DND-41 (cell line): ENCODE results near the gene ZSWIM6.

Source experiments
- ATAC-seq: fragments of 200-7000 bp; cut with Tn5 transposase; 3 replicates; pipeline ENCODE4 v1.9.1; 2021; ENCODE audit warnings: low read depth; ENCODE audit not compliant: insufficient read depth
- DNase-seq: peaks from one replicate; pipeline ENCODE4 v3.0.0-alpha.2; 2020
- H2AFZ ChIP-seq: 2 replicates; pipeline ENCODE4 v1.6.0; 2012; ENCODE audit warnings: low read depth, low read length
- H3K27ac ChIP-seq: 2 replicates; pipeline ENCODE4 v1.5.1; 2012; ENCODE audit warnings: low read length, inconsistent platforms
- H3K27me3 ChIP-seq: fragments of 200-600 bp; sonication (generic); 2 replicates; pipeline ENCODE4 v1.6.0; 2012; ENCODE audit warnings: low read length, mild to moderate bottlenecking, inconsistent platforms; ENCODE audit not compliant: insufficient read depth, poor library complexity
- H3K36me3 ChIP-seq: 2 replicates; pipeline ENCODE4 v1.5.1; 2012; ENCODE audit warnings: low read length, inconsistent platforms; ENCODE audit not compliant: insufficient read depth
- H3K4me1 ChIP-seq: 2 replicates; pipeline ENCODE4 v1.5.1; 2012; ENCODE audit warnings: mild to moderate bottlenecking, low read length; ENCODE audit not compliant: insufficient read depth
- H3K4me2 ChIP-seq: 2 replicates; pipeline ENCODE4 v1.6.0; 2012; ENCODE audit warnings: mild to moderate bottlenecking, moderate library complexity, low read length, inconsistent platforms; ENCODE audit not compliant: insufficient read depth
- H3K4me3 ChIP-seq, 2 experiments: fragments of 200-600 bp in 1 of 2; shearing (Covaris generic) in 1 of 2; 2 replicates each; pipeline ENCODE4 v1.5.1; 2012 to 2016; ENCODE audit warnings: inconsistent platforms in 2 of 2, low read length in 2 of 2, mild to moderate bottlenecking in 2 of 2, low read depth in 1 of 2, moderate library complexity in 1 of 2
- H3K79me2 ChIP-seq: 2 replicates; pipeline ENCODE4 v1.6.0; 2012; ENCODE audit warnings: low read length, inconsistent platforms; ENCODE audit not compliant: insufficient read depth
- H3K9ac ChIP-seq: 2 replicates; pipeline ENCODE4 v1.6.0; 2012; ENCODE audit warnings: low read depth, mild to moderate bottlenecking, inconsistent platforms, low read length, moderate library complexity
- H3K9me3 ChIP-seq: 2 replicates; pipeline ENCODE4 v1.5.1; 2012; ENCODE audit warnings: low read length, moderate library complexity, mild to moderate bottlenecking, inconsistent platforms; ENCODE audit not compliant: insufficient read depth, severe bottlenecking
- H4K20me1 ChIP-seq: 2 replicates; pipeline ENCODE4 v1.6.0; 2012; ENCODE audit warnings: low read length; ENCODE audit not compliant: insufficient read depth
- EZH2 ChIP-seq: IDR thresholded peaks from 3 replicates; pipeline ENCODE4 v1.6.1; 2012; ENCODE audit warnings: borderline replicate concordance, low read depth, mild to moderate bottlenecking, moderate library complexity, low read length, inconsistent platforms; ENCODE audit not compliant: severe bottlenecking
- TF ChIP-seq, protein P1 (sequence below): IDR thresholded peaks from 2 replicates; pipeline ENCODE4 v1.5.1; 2012; ENCODE audit warnings: borderline replicate concordance, low read length, moderate library complexity, mild to moderate bottlenecking; ENCODE audit not compliant: poor library complexity, severe bottlenecking; ENCODE audit errors: extremely low read depth

ZSWIM6 gene

GRCh38 chr5:61414806-61415205 lies 82.7 kb downstream of the ZSWIM6 start:
- Histone ChIP-seq H3K4me1 (no peaks in the 10 kb centered on the region), H3K36me3 (no peaks in the 10 kb centered on the region), H3K9ac (no peak overlapping the region), H4K20me1 (no peaks in the 10 kb centered on the region), H3K4me3 (no peak overlapping the region), H3K27ac (no peak overlapping the region), H3K9me3 (no peaks in the 10 kb centered on the region), H2AFZ (no peak overlapping the region), H3K27me3 (no peaks in the 10 kb centered on the region), H3K4me2 (no peak overlapping the region), H3K79me2 (no peaks in the 10 kb centered on the region)
- DNase-seq (no peak), ATAC-seq (no peak)
- TF ChIP-seq, protein P1, sequence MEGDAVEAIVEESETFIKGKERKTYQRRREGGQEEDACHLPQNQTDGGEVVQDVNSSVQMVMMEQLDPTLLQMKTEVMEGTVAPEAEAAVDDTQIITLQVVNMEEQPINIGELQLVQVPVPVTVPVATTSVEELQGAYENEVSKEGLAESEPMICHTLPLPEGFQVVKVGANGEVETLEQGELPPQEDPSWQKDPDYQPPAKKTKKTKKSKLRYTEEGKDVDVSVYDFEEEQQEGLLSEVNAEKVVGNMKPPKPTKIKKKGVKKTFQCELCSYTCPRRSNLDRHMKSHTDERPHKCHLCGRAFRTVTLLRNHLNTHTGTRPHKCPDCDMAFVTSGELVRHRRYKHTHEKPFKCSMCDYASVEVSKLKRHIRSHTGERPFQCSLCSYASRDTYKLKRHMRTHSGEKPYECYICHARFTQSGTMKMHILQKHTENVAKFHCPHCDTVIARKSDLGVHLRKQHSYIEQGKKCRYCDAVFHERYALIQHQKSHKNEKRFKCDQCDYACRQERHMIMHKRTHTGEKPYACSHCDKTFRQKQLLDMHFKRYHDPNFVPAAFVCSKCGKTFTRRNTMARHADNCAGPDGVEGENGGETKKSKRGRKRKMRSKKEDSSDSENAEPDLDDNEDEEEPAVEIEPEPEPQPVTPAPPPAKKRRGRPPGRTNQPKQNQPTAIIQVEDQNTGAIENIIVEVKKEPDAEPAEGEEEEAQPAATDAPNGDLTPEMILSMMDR: no peak
- no peak for TF ChIP-seq EZH2

GRCh38 chr5:61416010-61416409 lies 84.0 kb downstream of the ZSWIM6 start:
- Histone ChIP-seq H3K9me3 (no peaks in the 10 kb centered on the region), H3K4me1 (no peaks in the 10 kb centered on the region), H2AFZ (no peak overlapping the region), H3K4me3 (no peak overlapping the region), H3K4me2 (no peak overlapping the region), H3K27me3 (no peaks in the 10 kb centered on the region), H4K20me1 (no peaks in the 10 kb centered on the region), H3K79me2 (no peaks in the 10 kb centered on the region), H3K36me3 (no peaks in the 10 kb centered on the region), H3K9ac (no peak overlapping the region), H3K27ac (no peak overlapping the region)
- no peak for DNase-seq
- TF ChIP-seq, protein P1: no peak
- no peak for TF ChIP-seq EZH2
- ATAC-seq: no peak

- no peak for ATAC-seq
- H3K4me1 ChIP-seq: no peaks in the 10 kb centered on the region
- H3K9ac ChIP-seq: no peak overlapping the region
- H2AFZ ChIP-seq: no peak overlapping the region
- DNase-seq: no peak
- no peak overlapping the region for H3K4me2 ChIP-seq
- H3K36me3 ChIP-seq: no peaks in the 10 kb centered on the region
- H3K27ac ChIP-seq: no peak overlapping the region
- no peak overlapping the region for H3K4me3 ChIP-seq
- H3K27me3 ChIP-seq: no peaks in the 10 kb centered on the region
- TF ChIP-seq, protein P1: no peak
- TF ChIP-seq EZH2: no peak
- H3K79me2 ChIP-seq: no peaks in the 10 kb centered on the region
- no peaks in the 10 kb centered on the region for H3K9me3 ChIP-seq
- H4K20me1 ChIP-seq: no peaks in the 10 kb centered on the region
Observed at GRCh38 chr5:61416420-61416819, 84.4 kb downstream of the ZSWIM6 start.

DNA sequence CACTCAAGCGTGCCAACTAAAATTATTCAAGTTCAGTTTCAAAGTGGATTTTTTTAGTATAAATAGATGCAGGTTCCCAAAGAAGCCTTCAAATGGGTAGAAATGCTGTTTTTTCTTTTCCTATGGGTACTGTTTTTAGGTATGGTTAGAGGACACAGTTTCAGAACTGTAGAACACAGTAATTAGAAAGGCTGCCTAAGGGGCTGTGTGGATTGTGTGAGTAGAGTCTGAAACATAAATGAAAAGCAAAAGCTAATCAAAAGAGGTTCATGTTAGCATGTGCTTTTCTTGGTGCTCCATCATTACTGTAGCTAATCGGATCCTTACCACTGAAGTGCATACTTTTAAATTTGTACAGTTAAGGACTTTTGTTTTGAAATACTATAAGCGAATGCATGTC lies 85.3 kb downstream of the ZSWIM6 start:
- no peak overlapping the region for H3K4me2 ChIP-seq
- H3K4me3 ChIP-seq: no peak overlapping the region
- H3K9ac ChIP-seq: no peak overlapping the region
- no peaks in the 10 kb centered on the region for H3K9me3 ChIP-seq
- no peaks in the 10 kb centered on the region for H3K79me2 ChIP-seq
- ATAC-seq (no peak), DNase-seq (no peak)
- H3K4me1 ChIP-seq: no peaks in the 10 kb centered on the region
- TF ChIP-seq EZH2: no peak
- TF ChIP-seq, protein P1: no peak
- H4K20me1 ChIP-seq: no peaks in the 10 kb centered on the region
- no peak overlapping the region for H3K27ac ChIP-seq
- no peaks in the 10 kb centered on the region for H3K36me3 ChIP-seq
- no peaks in the 10 kb centered on the region for H3K27me3 ChIP-seq
- H2AFZ ChIP-seq: no peak overlapping the region
